Activated CD8-positive, alpha-beta T cell treated with anti-CD3 and anti-CD28 coated beads for 36 hours (primary cell): ENCODE measurements around the gene HAGH. TPM values are rescaled to one million over a fixed set of nuclear protein-coding genes. Genes with fewer than 3 reads are reported as not detected.

ENCODE experiments used
- ATAC-seq: fragments of 200-7000 bp; cut with Tn5 transposase; one replicate; pipeline ENCODE4 v1.10.0; 2021; ENCODE audit warnings: mild to moderate bottlenecking, moderate library complexity
- CTCF ChIA-PET: fragments of 350-600 bp; sonication (Branson Sonifier 250); formaldehyde crosslinking; loops from one replicate; lab custom pipeline; 2021; ENCODE audit warnings: antibody characterized with exemption; lab: Charles Lee
- POLR2A ChIA-PET: fragments of 350-600 bp; sonication (Branson Sonifier 250); formaldehyde crosslinking; loops from one replicate; lab custom pipeline; 2021; ENCODE audit warnings: antibody characterized with exemption; lab: Charles Lee
- DNase-seq: peaks from one replicate; pipeline ENCODE4 v3.0.0-alpha.2; 2020
- H3K27ac Mint-ChIP-seq: one replicate; pipeline ENCODE4 v1.8.0; 2021; ENCODE audit warnings: mild to moderate bottlenecking, mixed read lengths
- H3K27me3 Mint-ChIP-seq: one replicate; pipeline ENCODE4 v1.8.0; 2021; ENCODE audit warnings: mixed read lengths
- H3K36me3 Mint-ChIP-seq: one replicate; pipeline ENCODE4 v1.8.0; 2021; ENCODE audit warnings: low read depth, mixed read lengths
- H3K4me1 Mint-ChIP-seq: one replicate; pipeline ENCODE4 v1.8.0; 2021; ENCODE audit warnings: low read depth, mixed read lengths
- H3K4me3 Mint-ChIP-seq: one replicate; pipeline ENCODE4 v1.8.0; 2021; ENCODE audit warnings: mild to moderate bottlenecking, moderate library complexity, mixed read lengths
- H3K9me3 Mint-ChIP-seq: one replicate; pipeline ENCODE4 v1.8.0; 2021; ENCODE audit warnings: mixed read lengths
- intact Hi-C: fragments of 100-400 bp; cut with micrococcal nuclease; formaldehyde crosslinking; loops from one replicate; pipeline ENCODE4 v1.10.0; 2022
- total RNA-seq, 2 experiments: library from RNA; stranded (reverse); gene quantifications; one replicate each; pipeline ENCODE4 v1.2.3, GENCODE V29; 2021
- TF ChIP-seq, protein P1 (sequence below): fragments of 200-600 bp; IDR thresholded peaks from one replicate; pipeline ENCODE4 v1.8.0; 2022; ENCODE audit warnings: antibody characterized with exemption, mild to moderate bottlenecking

HAGH gene
- total RNA-seq, 2 experiments from 2014 or later: 32.0 to 35.7 TPM

DNA sequence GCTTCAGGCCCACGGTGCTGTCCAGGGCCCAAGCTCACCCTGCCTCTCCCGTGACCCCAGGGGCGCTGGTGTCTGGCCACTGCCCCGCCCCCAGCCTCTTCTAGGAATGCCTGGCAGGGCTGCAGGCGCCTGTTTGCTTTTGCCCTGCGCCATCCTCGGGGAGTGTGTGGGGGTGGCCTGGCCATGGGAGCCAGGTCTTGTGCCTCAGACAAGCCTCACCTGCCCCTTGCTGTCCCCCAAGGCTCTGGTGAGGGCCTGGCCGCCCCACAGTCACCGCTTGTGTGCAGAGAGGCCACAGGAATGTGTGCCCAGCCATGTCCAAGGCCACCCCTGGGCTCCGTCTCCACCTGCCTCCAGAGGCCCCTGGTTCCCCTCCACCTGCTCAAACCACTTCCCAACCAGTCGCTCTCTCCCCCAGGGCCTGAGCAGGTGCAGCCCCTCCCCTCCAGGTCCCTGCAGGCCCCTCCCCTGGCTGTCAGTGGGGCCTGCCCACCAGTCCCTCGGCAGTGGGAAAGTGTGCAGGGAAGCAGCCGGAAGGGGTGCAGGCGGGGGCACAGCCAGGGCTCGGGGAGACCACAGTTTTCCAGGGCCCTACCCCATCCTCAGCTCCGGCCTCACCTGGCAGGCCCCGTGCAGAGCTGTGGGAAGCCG, 32.3 kb downstream of the HAGH start:
- no peak overlapping the region for H3K27ac Mint-ChIP-seq
- no peaks in the 10 kb centered on the region for H3K27me3 Mint-ChIP-seq
- H3K4me3 Mint-ChIP-seq: no peak overlapping the region
- peaks cover 10% of the 10 kb centered on the region for H3K9me3 Mint-ChIP-seq
- H3K36me3 Mint-ChIP-seq: peaks cover 6% of the 10 kb centered on the region
- DNase-seq (no peak), ATAC-seq (no peak)
- H3K4me1 Mint-ChIP-seq: no peaks in the 10 kb centered on the region
- ChIA-PET CTCF (no interaction called here), POLR2A (interaction anchor here (1.7 kb wide), 1 partner anchor 19 kb away, joined by 3 read pairs; no protein-coding TSS in a partner anchor)
- TF ChIP-seq, protein P1, sequence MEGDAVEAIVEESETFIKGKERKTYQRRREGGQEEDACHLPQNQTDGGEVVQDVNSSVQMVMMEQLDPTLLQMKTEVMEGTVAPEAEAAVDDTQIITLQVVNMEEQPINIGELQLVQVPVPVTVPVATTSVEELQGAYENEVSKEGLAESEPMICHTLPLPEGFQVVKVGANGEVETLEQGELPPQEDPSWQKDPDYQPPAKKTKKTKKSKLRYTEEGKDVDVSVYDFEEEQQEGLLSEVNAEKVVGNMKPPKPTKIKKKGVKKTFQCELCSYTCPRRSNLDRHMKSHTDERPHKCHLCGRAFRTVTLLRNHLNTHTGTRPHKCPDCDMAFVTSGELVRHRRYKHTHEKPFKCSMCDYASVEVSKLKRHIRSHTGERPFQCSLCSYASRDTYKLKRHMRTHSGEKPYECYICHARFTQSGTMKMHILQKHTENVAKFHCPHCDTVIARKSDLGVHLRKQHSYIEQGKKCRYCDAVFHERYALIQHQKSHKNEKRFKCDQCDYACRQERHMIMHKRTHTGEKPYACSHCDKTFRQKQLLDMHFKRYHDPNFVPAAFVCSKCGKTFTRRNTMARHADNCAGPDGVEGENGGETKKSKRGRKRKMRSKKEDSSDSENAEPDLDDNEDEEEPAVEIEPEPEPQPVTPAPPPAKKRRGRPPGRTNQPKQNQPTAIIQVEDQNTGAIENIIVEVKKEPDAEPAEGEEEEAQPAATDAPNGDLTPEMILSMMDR: no peak
- intact Hi-C loops: no loop called here

DNA sequence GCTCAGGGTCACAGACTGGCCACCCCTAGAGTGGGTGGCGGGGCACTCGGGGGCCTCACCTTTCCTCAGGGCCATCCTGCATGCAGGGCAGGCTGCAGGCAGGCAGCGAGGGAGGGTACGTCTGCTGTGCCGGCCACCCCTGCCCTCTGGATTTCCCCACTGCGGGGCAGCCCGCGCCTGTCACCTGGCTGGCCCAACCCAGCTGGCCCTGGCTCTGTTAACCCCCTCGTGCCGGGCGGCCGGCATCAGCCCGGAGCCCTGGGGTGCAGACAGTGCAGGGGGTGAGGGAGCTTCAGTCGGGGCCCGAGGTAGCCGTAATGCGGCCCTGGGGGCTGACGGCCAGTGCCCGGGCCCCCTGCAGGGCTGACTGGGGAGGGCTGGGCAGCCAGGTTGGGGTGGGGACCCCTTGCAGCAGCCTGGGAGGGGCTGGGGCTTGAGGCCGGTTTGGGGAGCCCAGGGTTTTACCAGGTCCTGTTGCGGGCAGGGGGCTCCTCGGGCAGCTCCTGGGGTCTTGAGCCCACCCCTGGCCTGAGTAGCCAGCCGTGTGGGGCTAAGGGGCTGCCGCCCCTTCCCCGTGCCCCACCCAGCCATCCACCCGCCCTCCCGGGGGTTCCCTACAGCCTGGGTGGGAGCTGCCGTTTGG, 32.9 kb downstream of the HAGH start, which contains the start of gene IGFALS:
Gene IGFALS, minus strand, starts transcription at position 128 of the 643 bp plus-strand sequence. Its CDS starts 53 bp downstream, at position 75.
- Mint-ChIP-seq H3K27ac (no peak within 1 kb of the TSS), H3K36me3 (peaks cover 7% of the 10 kb centered on the region), H3K27me3 (no peaks in the 10 kb centered on the region), H3K9me3 (peaks cover 5% of the 10 kb centered on the region), H3K4me3 (no peak within 1 kb of the TSS), H3K4me1 (no peaks in the 10 kb centered on the region)
- ChIA-PET POLR2A (interaction anchor here (1.7 kb wide), 1 partner anchor 19 kb away, joined by 3 read pairs; no protein-coding TSS in a partner anchor), CTCF (no interaction called here)
- intact Hi-C loops: no loop called here
- DNase-seq: no peak
- TF ChIP-seq, protein P1: no peak
- no peak for ATAC-seq

DNA sequence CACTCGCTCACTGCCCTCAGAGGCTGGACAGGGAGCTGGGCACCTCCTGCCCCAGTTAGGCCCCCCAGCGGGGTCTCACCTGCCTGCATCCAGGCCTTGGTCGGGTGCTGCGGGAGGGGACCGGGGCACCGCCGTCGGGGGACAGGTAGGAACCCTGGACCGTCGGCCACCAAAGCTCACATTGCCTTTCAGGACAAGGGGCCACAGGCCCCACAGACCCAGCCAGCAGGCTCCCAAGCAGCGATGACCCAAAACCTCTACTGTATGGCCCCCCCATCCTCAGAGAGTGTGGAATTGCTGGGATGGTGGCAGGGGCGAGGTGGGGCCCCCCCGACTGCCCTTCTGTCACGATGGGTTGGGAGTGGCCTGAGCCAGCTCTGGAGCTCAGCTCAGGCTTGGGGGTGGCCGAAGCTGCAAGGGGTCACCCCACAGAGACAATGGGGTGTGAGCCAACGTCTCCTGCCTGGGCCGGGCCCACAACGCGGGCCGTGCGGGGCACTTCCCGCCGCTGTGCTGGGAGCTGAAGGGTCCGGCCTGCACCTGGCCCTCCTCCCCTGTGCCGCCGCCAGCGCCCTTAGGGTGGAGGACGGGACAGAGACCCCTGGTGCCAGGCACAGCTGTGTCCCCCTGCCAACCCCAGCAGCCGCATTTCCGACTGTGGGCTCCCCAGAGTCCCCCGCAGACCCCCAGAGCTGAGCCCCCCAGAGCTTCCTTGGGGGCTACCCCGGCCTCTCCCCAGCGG, 33.6 kb downstream of the HAGH start:
- TF ChIP-seq, protein P1: no peak
- peaks cover 5% of the 10 kb centered on the region for H3K36me3 Mint-ChIP-seq
- H3K4me3 Mint-ChIP-seq: no peak overlapping the region
- CTCF ChIA-PET: no interaction called here
- intact Hi-C loops: no loop called here
- H3K4me1 Mint-ChIP-seq: no peaks in the 10 kb centered on the region
- ATAC-seq: no peak
- H3K27ac Mint-ChIP-seq: no peak overlapping the region
- peaks cover 5% of the 10 kb centered on the region for H3K9me3 Mint-ChIP-seq
- POLR2A ChIA-PET: no interaction called here
- H3K27me3 Mint-ChIP-seq: no peaks in the 10 kb centered on the region
- no peak for DNase-seq

DNA sequence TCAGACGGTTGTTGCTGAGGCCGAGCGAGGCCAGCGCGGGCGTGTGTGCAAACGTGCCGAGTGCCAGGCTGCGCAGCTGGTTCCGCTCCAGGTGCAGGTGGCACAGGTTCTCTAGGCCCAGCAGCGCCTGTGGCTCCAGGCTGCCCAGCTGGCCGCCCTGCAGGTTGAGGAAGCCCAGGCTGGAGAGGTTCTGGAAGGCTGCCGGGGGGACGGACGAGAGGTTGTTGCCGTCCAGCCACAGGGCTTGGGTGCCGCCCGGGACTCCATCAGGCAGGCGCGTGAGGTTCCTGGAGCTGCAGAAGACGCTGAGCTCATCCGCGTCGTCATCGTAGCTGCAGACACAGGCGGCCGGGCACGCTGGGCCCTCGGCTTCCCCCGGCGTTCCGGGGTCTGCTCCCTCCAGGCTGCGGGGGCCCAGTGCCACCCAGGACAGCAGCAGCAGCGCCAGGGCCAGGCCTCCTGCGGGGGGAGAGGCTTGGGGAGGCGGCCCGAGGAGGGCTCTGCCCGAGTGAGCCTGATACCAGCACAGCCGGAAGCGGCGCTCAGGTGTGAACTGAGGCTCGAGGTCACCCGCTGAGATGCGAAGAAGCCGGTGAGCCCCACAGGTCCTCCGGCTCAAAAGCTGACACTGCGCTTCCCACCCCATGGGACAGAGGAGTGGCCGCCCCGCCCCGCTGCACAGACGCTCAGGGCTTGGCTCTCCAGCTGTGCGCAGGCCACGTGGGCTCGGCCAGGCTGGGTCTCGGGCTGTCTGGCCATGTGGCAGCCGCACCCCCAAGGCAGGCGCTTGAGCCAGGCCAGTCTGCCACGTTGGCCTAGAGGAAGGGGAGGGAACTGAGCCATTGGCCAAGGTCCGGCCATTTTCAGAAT, 34.4 kb downstream of the HAGH start:
- Mint-ChIP-seq H3K9me3 (peaks cover under 1% of the 10 kb centered on the region), H3K27me3 (no peaks in the 10 kb centered on the region), H3K36me3 (peaks cover 5% of the 10 kb centered on the region), H3K27ac (no peak overlapping the region), H3K4me1 (no peaks in the 10 kb centered on the region), H3K4me3 (no peak overlapping the region)
- CTCF ChIA-PET: no interaction called here
- POLR2A ChIA-PET: no interaction called here
- no peak for ATAC-seq
- TF ChIP-seq, protein P1: no peak
- intact Hi-C loops: no loop called here
- no peak for DNase-seq
